Keratinocyte (primary cell): Measurements from ENCODE around the gene PRAMEF26. TPM values are rescaled to one million over a fixed set of nuclear protein-coding genes. Genes with fewer than 3 reads are reported as not detected.

Source experiments
- polyA plus RNA-seq, 5 experiments: library from polyadenylated mRNA; depleted of rRNA in 3 of 5; stranded (reverse) in 3 of 5; stranded (forward) in 1 of 5; unstranded in 1 of 5; fragments of >200 nt; gene quantifications; 1 replicate in 1 of 5; 2 replicates in 3 of 5; 3 replicates in 1 of 5; pipeline versions ENCODE4 v1.2.1 to v1.2.3, GENCODE V29; 2011 to 2012; ENCODE audit warnings: missing spikeins in 2 of 5, low read depth in 1 of 5, low replicate concordance in 1 of 5

PRAMEF26 gene
- polyA plus RNA-seq, 1 donor (not counting 4 experiments of a cell fraction or from before 2014, with no cell fraction given): not detected

Other genes with a start within 250 kb of the PRAMEF26 start
- gene PRAMEF7, start 239.4 kb downstream of the PRAMEF26 start, polyA plus RNA-seq: not detected in 3 replicates
- gene PRAMEF6, start 208.4 kb downstream of the PRAMEF26 start, polyA plus RNA-seq: not detected in 3 replicates
- gene PRAMEF27, start 99.4 kb downstream of the PRAMEF26 start, polyA plus RNA-seq: not detected in 3 replicates
- gene HNRNPCL3, start 95.2 kb downstream of the PRAMEF26 start, polyA plus RNA-seq: not detected in 3 replicates
- not detected in 3 replicates for gene PRAMEF25, start 85.2 kb downstream of the PRAMEF26 start, polyA plus RNA-seq
- not detected in 3 replicates for gene HNRNPCL2, start 39.2 kb downstream of the PRAMEF26 start, polyA plus RNA-seq
- not detected in 3 replicates for gene HNRNPCL4, start 9.6 kb upstream of the PRAMEF26 start, polyA plus RNA-seq
- gene PRAMEF9, start 15.8 kb upstream of the PRAMEF26 start, polyA plus RNA-seq: not detected in 3 replicates
- not detected in 3 replicates for gene PRAMEF13, start 45.4 kb upstream of the PRAMEF26 start, polyA plus RNA-seq
- gene PRAMEF18, start 70.1 kb upstream of the PRAMEF26 start, polyA plus RNA-seq: not detected in 3 replicates
- gene PRAMEF5, start 98.2 kb upstream of the PRAMEF26 start, polyA plus RNA-seq: not detected in 3 replicates
- not detected in 3 replicates for gene PRAMEF8, start 129.1 kb upstream of the PRAMEF26 start, polyA plus RNA-seq
- not detected in 3 replicates for gene PRAMEF33, start 147.5 kb upstream of the PRAMEF26 start, polyA plus RNA-seq
- not detected in 3 replicates for gene PRAMEF15, start 159.6 kb upstream of the PRAMEF26 start, polyA plus RNA-seq
- gene PRAMEF14, start 191.1 kb upstream of the PRAMEF26 start, polyA plus RNA-seq: not detected in 3 replicates
- gene PRAMEF19, start 215.9 kb upstream of the PRAMEF26 start, polyA plus RNA-seq: not detected in 3 replicates
- not detected in 3 replicates for gene PRAMEF17, start 233.6 kb upstream of the PRAMEF26 start, polyA plus RNA-seq